Measurements from ENCODE around the gene RNF151. TPM values are rescaled to one million over a fixed set of nuclear protein-coding genes. Genes with fewer than 3 reads are reported as not detected.
A peak's percentile ranks its signal among the peaks of the same experiment; 100 is the strongest.

Gene RNF151
- polyA plus RNA-seq, 6 donors from 2014 or later: not detected

DNA sequence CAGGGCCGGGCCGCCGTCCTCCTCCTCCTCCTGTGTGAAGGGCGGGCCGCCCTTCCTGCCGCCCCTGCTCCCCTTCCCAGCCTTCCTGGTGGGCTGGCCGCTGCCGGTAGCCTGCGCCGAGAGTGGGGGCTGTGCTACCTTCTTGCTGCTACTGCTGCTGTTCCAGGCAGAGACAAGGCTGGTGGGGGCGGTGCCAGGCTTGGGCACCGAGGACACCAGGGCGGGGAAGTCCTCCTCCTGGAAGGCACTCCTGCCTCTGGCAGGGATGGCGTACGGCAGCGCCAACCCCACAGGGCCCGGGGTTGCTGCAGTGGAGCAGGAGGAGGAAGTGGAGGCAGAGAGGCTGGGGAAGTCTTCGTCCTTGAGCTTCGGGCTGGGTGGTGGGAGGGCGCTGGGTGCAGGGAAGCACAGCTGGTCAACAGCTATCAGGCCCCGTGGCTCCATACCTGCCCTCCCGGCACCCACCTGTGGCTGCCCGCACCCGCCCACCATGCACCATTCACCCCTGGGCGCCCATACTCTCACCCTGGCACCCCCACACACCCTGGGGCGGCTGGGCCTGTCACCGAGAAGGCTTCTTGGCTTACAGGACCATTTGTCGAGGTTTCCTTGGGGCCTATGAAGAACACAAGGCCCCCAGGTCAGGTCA lies 33.3 kb downstream of the RNF151 start:
- no peaks in the 10 kb centered on the region for H3K9me3 Mint-ChIP-seq
- H3K27ac Mint-ChIP-seq: no peak overlapping the region
- no peaks in the 10 kb centered on the region for H3K36me3 Mint-ChIP-seq
- no peak for DNase-seq
- H3K4me1 Mint-ChIP-seq: peaks cover 0 to 11% (median 0%) of the 10 kb centered on the region in 3 donors
- no peaks in the 10 kb centered on the region for H3K27me3 Mint-ChIP-seq
- no peak overlapping the region for H3K4me3 Mint-ChIP-seq
- ATAC-seq (ENCODE audit: low read depth in 2 of 2): no peak

DNA sequence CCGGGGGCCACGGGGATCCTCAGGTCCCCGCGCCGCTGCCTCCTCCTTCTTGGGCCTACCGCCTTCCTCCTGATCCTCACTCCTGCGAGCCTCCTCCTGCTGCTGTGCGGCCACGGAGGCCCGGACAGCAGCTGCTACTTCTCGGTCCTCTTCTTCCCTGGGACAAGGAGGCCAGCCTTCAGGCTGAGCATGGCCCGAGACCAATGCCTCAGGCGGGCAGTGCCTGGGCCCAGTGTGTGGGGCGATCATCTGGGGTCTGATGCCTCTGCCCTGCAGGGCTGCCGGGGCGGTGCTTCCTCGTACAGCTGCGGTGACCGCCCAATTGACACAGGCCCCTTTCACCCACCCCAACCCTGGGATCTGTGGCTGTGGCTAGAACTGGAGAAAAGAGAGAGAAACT lies 34.4 kb downstream of the RNF151 start:
- Mint-ChIP-seq H3K9me3 (no peaks in the 10 kb centered on the region), H3K4me1 (peaks cover 6 to 22% (median 6%) of the 10 kb centered on the region in 3 donors), H3K36me3 (no peaks in the 10 kb centered on the region), H3K27me3 (no peaks in the 10 kb centered on the region), H3K4me3 (no peak overlapping the region), H3K27ac (no peak overlapping the region)
- DNase-seq (no peak), ATAC-seq (ENCODE audit: low read depth in 2 of 2) (no peak)

DNA sequence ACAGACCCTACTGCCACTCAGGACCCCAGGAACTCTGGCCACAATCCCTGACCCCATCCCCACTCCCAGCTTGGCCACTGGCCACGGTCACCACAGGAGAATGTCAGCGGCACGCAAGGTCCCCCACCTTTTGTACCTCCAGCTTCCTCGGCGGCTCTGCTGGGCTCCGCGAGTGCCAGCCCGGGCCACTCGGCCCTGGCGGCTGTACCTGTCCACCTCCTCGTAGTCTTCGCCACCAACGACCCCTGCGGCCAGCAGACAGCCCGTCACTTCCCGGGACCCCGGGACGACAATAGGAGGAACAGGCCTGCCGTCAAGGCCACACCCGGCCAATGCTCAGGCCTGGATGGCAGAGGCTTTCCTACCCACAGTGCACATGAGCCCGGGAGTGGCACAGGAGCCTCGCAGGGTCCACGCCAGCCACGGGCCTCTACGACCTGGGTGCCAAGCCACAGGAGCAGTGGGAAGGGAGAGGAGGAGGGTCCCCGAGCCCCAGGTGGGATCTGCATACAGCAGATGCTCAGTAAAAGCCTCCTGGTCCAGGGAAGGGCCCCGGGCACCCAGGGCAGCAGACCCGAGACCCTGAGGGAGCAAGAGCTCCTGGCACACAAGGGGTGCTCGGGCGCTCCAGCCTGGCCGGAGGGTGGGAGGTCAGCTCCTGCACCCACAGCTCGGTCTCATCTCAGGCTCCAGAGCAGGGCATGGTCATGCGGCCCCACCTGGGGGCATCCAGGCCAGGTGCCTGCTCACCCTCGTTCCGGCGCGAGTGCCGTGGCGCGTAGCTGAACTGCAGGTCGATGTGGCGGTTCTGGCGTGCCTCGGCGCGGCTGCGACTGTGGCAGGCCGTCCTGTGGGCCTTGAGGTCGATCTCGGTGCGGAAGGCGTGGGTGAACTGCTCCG lies 35.0 kb downstream of the RNF151 start:
- no peak overlapping the region for H3K27ac Mint-ChIP-seq
- no peak overlapping the region for H3K4me3 Mint-ChIP-seq
- DNase-seq: no peak
- no peak for ATAC-seq (ENCODE audit: low read depth in 2 of 2)
- no peaks in the 10 kb centered on the region for H3K36me3 Mint-ChIP-seq
- no peaks in the 10 kb centered on the region for H3K27me3 Mint-ChIP-seq
- peaks cover 11 to 28% (median 13%) of the 10 kb centered on the region in 3 donors for H3K4me1 Mint-ChIP-seq
- H3K9me3 Mint-ChIP-seq: no peaks in the 10 kb centered on the region

DNA sequence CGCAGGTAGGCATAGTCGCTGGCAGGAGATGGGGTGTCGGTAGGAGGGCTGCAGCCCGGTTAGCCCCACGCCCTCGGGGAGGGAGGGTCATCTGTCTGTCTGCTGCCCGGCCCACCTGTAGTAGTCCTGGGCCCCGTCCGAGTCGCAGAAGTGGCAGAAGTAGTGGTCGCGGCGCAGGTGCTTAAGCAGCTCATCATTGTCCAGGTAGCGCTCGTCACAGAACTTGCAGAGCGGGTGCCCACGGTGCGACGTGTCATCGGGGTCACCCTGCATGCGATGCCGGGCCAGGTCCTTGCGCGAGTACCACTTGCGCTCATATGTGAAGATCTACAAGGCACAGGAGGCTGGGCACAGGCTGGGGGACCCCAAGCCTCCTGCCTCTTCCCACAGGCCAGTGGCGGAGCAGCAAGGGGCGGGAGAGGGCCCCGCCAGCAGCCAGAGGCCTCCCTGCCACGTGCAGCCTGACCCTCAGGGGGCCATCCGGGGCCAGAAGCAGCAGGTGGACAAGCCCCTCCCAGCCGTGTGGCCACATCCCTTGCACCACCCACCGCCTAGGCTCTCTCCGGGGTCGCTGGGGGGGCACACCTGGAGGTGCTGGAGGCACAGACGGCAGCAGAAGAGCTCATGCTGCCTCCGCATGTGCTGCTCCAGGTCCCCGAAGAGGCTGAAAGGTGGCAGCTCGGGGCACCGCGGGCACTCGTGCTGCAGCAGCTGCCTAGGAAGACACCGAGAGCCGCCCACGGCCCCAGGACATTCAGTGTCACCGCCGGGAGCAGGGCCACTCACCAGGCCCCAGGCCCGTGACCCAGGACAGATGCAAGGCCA lies 36.0 kb downstream of the RNF151 start:
- DNase-seq (no peak), ATAC-seq (ENCODE audit: low read depth in 2 of 2) (no peak)
- no peak overlapping the region for H3K27ac Mint-ChIP-seq
- no peaks in the 10 kb centered on the region for H3K27me3 Mint-ChIP-seq
- H3K36me3 Mint-ChIP-seq: no peaks in the 10 kb centered on the region
- H3K4me3 Mint-ChIP-seq: no peak overlapping the region
- peaks cover 19 to 37% (median 21%) of the 10 kb centered on the region in 3 donors for H3K4me1 Mint-ChIP-seq
- no peaks in the 10 kb centered on the region for H3K9me3 Mint-ChIP-seq

DNA sequence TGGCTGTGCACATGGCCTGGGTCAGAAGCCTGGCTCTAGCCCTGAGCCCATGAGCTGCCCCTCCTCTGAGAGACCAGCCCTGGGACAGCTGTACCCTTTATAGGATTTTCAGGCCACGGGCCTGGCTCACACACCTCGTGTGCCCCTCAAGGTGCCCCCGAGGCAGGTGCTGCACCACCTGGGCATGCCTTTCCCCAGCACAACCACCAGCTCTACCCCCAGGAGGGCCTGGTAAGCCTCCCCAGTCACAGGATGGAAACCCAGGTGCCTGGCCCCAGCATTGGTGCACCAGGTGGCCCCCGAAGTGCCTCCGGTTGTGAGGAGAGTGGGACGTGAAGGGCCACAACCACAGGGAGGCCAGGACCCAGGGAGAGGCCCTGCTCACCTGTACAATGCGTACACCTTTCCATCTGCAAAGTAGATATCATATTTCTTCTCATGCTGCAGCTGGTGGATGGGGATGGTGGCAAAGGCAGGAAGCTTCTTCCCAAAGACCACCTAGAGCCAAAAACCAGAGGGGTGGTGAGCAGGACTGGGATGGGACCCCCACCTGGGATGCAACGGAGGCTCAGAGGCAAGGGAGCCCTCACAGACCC lies 36.7 kb downstream of the RNF151 start:
- Mint-ChIP-seq H3K36me3 (no peaks in the 10 kb centered on the region), H3K4me3 (no peak overlapping the region), H3K27me3 (no peaks in the 10 kb centered on the region), H3K27ac (no peak overlapping the region), H3K4me1 (peaks cover 26 to 45% (median 28%) of the 10 kb centered on the region in 3 donors), H3K9me3 (no peaks in the 10 kb centered on the region)
- ATAC-seq (ENCODE audit: low read depth in 2 of 2) (no peak), DNase-seq (no peak)

DNA sequence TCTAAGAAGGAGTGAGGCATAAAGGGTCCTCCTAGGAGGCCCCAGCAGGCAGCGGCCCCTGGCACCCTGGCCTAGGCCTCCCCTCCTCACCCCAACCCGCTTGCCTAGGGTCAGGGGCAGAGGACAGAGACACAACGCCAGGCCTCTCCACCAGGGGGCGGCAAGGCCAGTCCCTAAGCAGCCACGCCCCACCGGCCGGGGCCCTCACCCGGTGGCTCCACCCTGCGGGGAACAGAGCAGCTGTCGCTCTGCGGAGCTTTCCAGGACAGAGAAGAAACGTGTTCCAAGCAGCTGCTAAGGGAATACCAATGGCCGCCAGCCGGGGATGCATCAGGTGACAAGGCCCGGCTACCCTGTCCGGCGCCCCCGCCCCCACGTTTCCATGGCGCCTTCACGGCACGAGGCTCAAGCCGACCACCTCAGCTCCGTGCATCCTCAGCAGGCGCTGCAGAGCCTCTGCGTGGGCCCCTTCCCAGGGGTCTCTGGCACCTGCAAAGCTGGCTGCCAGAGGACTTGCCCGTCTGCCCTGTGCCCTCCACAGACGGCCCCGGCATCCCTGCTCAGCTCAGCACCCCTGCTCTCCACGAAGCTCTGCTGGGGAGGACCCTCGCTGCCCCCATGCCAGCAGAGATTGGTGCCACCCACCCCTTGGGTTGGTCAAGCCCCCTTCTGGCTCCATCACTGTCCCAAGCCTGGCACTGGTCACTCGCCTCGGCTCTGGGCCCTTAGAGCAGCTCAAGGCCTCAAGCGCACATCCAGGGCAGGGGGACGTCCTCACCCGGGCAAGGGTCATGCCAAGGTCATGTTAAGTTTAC lies 37.4 kb downstream of the RNF151 start:
- DNase-seq (peak; percentile 84), ATAC-seq (ENCODE audit: low read depth in 2 of 2) (peak; percentile 95 to 99)
- peaks cover 33 to 51% (median 34%) of the 10 kb centered on the region in 3 donors for H3K4me1 Mint-ChIP-seq
- no peaks in the 10 kb centered on the region for H3K36me3 Mint-ChIP-seq
- H3K9me3 Mint-ChIP-seq: no peaks in the 10 kb centered on the region
- H3K27ac Mint-ChIP-seq: peak overlapping the region in 1 of 6 donors; percentile 47
- H3K27me3 Mint-ChIP-seq: no peaks in the 10 kb centered on the region
- peak overlapping the region in 1 of 8 donors; percentile 21 for H3K4me3 Mint-ChIP-seq

DNA sequence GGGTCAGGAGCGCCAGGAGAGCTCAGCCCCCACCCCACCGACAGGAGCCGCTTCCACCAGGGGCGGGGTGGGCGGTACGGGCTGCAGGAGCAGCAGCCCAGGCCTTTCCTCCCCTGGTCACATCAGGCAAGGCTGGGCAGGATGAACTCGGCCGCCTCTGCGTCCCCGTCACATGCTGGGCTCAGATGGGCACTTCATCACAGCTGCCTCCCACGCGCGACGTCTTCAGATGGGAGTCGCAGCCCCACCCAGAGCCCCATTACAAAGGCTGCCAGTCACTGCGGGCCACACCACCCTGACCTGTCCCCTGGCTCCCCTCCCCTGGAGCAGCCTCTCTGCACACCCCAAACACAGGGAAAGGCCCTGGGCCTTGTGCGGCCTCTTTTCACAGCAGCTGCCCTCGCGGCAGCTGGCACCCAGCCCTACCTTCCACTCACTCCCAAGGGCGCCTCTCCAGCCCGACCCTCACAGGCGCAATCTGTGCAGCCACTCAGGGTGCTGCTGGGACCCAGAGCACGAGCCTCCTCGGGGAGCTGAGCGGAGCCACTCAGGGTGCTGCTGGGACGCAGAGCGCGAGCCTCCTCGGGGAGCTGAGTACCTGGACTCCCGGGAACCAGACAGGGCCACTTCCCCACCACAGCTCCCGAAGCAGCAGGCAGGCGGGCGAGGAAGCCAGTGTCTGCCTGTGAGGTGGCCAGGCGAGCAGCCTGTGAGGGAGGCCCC lies 38.3 kb downstream of the RNF151 start:
- Mint-ChIP-seq H3K27me3 (no peaks in the 10 kb centered on the region), H3K36me3 (no peaks in the 10 kb centered on the region), H3K9me3 (no peaks in the 10 kb centered on the region), H3K4me3 (peak overlapping the region in 1 of 8 donors; percentile 74), H3K27ac (peak overlapping the region in 1 of 6 donors; percentile 38), H3K4me1 (peaks cover 33 to 53% (median 34%) of the 10 kb centered on the region in 3 donors)
- ATAC-seq (ENCODE audit: low read depth in 2 of 2) (no peak), DNase-seq (no peak)

DNA sequence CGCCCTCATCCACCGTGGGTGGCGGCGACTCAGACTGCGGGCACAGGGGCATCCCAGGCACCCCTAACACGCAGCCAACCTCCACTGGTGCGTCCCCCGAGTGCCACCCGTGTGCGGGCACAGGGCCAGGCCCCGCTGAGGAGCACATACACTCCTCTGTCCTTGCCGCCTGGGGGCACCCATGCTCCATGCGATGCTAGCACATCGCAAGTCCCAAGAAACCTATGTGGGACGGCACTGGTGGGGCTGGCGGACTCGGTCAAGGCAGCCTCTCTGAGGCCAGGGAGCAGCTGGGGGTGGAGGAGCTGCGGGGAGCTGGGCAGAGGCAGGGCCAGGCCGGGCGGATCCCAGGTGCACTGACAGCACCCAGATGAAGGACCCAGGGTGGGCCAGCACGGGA lies 39.0 kb downstream of the RNF151 start:
- Mint-ChIP-seq H3K4me3 (peak overlapping the region in 3 of 8 donors; percentile 42 to 74 (median 50)), H3K9me3 (no peaks in the 10 kb centered on the region), H3K27me3 (no peaks in the 10 kb centered on the region), H3K36me3 (no peaks in the 10 kb centered on the region), H3K27ac (peak overlapping the region in 1 of 6 donors; percentile 29), H3K4me1 (peaks cover 38 to 58% (median 38%) of the 10 kb centered on the region in 3 donors)
- ATAC-seq (ENCODE audit: low read depth in 2 of 2) (no peak), DNase-seq (no peak)

DNA sequence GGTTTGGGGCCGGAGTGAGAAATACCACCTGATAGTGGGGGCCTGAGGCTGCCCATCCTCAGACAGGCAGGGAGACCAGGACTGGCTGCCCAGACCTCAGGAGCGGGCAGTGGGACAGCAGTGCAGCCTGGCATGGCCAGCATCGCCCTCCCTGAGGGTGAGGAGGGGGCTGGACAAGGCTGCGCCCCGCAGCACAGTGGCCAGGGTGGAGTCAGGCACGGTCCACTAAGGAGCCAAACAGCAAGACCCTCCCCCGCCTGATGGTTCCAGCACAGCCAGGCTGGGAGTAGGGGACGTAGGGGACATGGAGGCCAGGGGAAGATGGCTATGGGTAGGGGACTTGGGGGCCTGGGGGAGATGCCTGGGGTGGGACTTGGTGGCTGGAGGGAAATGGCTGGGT lies 39.7 kb downstream of the RNF151 start:
- peak overlapping the region in 2 of 6 donors; percentile 71 to 81 for H3K27ac Mint-ChIP-seq
- H3K4me3 Mint-ChIP-seq: peak overlapping the region in 5 of 8 donors; percentile 22 to 74 (median 51)
- no peak for ATAC-seq (ENCODE audit: low read depth in 2 of 2)
- H3K27me3 Mint-ChIP-seq: no peaks in the 10 kb centered on the region
- H3K4me1 Mint-ChIP-seq: peaks cover 38 to 58% (median 38%) of the 10 kb centered on the region in 3 donors
- H3K36me3 Mint-ChIP-seq: no peaks in the 10 kb centered on the region
- H3K9me3 Mint-ChIP-seq: no peaks in the 10 kb centered on the region
- no peak for DNase-seq

DNA sequence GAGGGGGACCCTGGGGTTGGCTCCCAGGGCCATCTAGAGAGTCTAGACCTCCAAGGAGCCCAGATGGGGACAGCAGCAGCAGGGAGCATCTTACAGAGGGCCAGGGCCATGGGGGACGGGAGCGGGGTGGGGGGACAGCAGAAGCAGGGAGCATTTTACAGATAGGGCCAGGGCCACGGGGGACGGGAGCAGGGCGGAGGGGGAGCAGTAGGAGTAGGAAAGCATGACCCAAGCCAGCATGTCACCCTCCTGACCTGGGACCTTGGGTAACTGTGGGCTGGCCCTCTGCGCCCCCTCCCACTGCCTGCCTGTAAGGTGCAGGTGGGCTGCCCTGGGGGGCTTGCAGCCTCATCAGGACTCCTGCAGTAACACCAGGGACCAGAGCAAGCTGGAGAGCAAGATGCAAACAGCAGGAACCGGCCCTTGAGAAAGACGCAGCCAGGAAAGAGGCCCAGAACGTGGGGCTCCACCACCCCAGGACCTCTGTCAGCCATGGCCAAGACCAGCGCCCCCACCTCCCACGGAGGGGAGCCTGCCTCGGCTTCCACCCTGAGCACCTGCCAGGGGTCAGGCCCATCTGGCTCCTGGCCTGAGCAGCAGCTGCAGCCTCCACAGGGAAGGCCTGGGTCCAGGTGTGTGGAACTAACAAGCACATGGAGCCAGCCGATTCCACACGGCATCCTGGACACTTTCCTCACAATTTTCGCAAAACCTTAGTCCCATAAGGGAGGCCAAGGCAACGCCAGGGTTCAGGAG lies 40.6 kb downstream of the RNF151 start:
- peaks cover 38 to 58% (median 38%) of the 10 kb centered on the region in 3 donors for H3K4me1 Mint-ChIP-seq
- no peaks in the 10 kb centered on the region for H3K27me3 Mint-ChIP-seq
- DNase-seq (no peak), ATAC-seq (ENCODE audit: low read depth in 2 of 2) (no peak)
- H3K27ac Mint-ChIP-seq: peak overlapping the region in 1 of 6 donors; percentile 60
- no peaks in the 10 kb centered on the region for H3K36me3 Mint-ChIP-seq
- H3K9me3 Mint-ChIP-seq: no peaks in the 10 kb centered on the region
- peak overlapping the region; percentile 72 to 89 (median 79) for H3K4me3 Mint-ChIP-seq

DNA sequence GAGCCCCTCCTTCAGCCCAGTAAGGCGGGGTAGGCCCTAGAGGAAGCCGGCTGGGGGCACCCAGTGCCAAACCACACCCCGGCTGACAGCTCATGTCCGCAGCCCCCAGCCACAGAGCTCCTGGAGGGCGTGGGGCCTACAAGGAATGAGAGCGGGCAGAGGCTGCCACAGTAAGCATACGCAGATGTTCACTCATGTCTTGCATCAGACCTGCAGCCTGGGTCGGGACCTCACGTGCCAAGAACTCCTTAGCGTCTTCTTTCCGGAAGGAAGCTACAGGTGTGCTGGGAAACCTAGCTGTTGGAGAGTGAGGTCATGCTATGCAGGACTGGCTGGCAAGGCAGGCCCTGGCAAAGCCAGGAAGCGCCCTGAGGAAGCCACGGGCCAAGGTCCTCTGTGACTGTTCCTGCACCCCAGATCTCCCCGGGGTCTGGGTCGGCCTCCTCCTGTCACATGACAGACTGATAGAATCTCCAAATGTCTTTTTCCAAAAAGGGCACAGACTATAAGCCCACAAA lies 41.4 kb downstream of the RNF151 start:
- Mint-ChIP-seq H3K36me3 (no peaks in the 10 kb centered on the region), H3K27me3 (no peaks in the 10 kb centered on the region), H3K27ac (peak overlapping the region in 4 of 6 donors; percentile 5 to 60 (median 10)), H3K4me1 (peaks cover 38 to 58% (median 38%) of the 10 kb centered on the region in 3 donors), H3K9me3 (no peaks in the 10 kb centered on the region), H3K4me3 (peak overlapping the region; percentile 72 to 93 (median 82))
- no peak for ATAC-seq (ENCODE audit: low read depth in 2 of 2)
- no peak for DNase-seq

Measured in naive B cell (primary cell).